ENCODE measurements around the gene PHLDA3.

PHLDA3 gene

GRCh38 chr1:201427963-201428362 is 41.0 kb downstream of the PHLDA3 start:
- no peak for DNase-seq

- peak; percentile 22 for DNase-seq
Observed at GRCh38 chr1:201426479-201427310, 42.3 kb downstream of the PHLDA3 start.

GRCh38 chr1:201424146-201424545 is 44.8 kb downstream of the PHLDA3 start:
- DNase-seq, result no peak

DNA sequence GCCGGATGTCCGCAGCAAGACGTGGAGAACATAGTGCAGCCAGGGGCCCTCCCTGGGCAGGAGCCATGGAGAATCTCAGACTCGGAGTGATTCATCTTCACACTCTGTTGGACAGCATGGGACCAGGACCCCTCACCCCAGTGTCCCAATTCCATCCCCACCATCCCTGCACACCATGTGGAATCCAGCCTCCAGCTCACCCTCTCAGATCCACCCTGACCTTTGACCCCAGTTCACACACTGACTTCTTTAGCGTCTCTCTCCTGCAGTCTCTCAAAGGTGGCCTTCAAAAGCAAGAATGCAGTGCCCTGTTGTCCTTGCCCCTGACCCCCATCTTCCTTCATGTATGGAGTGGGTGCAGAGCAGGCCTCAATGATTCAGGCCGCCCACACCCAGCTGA is 45.3 kb downstream of the PHLDA3 start:
- no peak for DNase-seq

DNA sequence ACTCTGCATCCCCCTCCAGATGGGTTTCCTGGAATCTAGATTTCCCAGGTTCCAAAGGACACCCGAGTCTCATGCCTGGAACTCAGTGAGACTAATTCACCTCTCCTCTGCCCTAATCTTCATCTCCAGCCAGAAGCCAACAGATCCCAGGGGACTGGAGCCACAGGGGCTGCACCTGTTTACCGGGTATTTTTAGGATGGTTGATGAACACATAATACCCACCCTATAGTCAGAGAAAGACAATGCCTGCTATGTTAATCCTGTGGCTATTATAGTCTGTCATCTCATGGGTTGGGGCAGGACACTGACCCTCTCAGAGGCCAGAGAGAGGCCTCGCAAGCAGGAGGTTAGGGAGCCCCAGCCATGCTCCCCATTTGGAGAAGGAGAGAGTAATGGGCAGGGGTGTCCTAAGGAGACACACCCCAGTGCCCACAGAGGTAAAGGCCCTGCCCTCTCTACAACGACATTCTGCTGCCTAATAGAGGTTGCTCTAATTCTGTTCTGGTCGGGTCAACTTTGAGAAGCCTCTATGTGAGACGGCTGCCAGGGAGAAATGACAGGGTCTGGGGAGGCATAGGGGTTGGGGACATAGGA is 46.5 kb downstream of the PHLDA3 start:
- no peak for DNase-seq

DNA sequence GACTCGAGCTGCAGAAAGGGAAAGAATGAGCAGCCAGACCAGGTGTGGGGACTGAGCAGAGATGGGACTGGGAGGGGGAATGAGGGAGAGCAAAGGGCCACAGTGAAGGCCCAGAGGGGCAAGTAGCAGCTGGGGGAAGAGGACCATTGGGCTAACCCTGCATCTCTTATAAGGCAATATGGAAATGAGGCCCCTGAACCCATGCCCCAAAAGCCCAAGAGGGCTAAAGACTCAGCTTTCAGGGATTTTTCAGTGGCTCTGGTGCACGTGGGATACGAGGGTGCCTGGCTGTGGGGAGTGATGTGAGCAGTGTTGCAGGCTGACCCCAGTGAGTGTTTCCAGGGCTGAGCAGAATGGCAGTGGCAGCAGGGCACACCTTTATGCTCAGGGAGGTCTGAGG is 47.0 kb downstream of the PHLDA3 start:
- DNase-seq, result no peak

DNA sequence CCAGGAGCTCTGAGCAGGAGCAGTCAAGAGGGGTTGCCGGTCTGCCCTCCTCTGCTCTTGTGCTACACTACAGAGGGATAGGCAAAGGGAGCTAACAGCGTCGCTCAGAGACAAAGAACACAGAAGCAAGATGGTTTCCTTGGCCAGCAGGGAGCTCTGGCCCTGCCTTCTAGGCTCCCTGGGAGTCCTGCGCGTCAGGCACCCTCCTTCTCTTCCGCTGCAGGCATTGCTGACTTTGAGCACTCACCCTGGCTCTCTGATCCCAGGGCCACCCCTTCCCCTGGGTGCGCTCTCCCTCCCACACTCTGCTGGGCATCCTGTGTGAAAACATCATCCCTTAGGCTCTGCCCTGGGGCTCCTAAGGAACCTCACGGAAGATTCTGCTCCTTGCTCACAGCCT is 47.9 kb downstream of the PHLDA3 start:
- no peak for DNase-seq

DNA sequence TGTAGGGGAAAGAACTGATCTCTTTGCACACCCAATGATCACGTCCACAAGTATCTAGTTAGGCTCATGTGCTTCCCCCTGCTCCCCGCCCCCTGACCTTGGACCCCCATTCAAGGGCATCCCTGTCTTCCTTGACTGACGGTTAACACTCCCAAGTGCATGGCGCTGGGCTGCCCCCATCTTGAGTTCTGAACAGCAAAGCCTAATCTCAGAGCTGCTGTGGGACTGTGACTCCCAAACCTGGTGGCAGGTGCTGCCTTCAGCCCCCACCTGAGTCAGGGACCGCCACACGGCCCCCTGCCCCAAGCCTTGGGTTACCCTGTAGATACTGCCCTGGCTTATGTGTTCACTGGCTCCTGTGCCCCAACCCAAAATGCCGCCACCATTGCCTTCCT is 48.4 kb downstream of the PHLDA3 start:
- DNase-seq, result no peak

DNA sequence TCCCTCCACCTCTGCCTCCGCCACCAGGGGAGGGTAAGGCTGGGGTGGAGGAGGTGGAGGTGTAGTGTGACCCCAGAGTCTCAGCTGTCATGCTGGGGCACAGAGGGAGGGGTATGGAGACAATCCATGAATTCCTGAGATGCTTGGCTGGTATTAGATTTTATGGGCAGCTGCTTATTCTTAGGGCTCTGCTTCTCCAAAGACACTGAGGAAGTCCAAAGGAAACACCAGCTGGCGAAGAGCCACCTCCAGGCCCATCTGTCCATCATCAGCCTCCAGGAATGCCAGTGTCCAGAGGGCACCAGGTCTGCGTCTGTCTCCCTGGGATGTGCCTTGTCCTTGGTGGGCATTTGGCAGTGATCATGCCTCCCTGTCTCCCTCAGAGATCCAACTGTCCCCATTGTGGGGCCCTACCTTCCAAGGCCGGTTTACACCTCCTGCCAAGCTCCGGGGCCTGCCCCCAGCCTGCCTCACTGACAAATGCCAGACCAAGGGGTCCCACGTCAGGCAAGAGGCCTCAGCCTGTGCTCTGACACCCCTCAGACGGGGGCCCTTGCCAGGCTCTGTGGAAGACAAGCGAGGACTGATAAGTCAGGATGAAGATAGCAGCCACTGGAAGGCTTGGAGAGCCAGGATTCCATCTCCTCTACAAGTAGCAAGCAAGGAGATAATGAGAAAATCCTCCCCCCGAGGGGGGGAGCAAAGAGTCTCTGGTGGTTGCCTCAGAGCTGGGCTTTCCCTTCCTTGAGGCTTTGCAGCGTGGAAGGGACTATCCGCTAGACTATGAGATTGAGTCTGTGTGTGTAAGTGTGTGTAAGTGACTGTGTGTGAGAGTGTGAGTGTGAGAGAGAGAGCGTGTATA is 49.0 kb downstream of the PHLDA3 start:
- DNase-seq, result no peak

DNA sequence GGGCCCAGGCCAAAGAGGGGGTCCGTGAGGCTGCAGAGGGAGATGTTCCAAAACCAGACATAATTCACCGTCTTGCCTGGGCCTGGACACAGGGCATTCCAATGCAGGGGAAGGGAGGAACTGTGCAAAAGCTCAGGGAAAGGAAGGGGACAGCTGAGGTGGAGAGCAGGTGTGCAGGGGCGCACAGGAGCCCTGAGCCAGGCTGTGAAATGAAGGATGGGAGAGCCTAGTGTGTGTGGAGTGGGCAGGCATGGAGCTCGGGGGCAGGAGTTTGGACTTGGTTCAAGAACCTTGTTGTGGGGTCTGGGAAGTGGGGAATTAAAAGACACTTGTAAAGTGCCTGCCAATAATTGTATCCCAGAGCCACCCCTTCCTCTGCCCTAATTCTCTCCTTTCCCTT is 49.7 kb downstream of the PHLDA3 start:
- DNase-seq, result no peak

DNA sequence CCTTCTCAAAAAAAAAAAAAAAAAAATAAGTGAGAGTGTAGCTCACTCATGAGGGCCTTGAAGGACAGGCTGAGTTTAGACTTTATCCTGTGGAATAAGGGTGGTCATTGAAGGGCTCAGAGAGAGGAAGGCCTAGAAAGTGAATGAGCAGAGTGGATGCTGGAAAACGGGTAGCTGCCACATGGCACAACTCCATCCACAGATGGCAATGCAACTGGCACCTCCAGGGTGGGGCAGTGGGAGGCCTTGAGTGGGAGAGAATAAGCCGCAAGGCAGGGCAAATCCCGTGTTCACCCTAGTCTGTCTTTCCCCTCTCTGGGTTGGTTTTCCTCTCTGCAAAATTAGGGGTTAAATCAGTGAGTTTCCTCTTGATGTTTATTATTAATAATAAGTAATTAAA is 50.5 kb downstream of the PHLDA3 start:
- no peak for DNase-seq

Data from fibroblast of skin of right biceps (primary cell).